Smooth muscle cell of the coronary artery (primary cell): Measurements from ENCODE around the gene SETD1B. TPM values are rescaled to one million over a fixed set of nuclear protein-coding genes. Genes with fewer than 3 reads are reported as not detected.

ENCODE experiments used
- total RNA-seq: library from RNA; depleted of rRNA; stranded (reverse); fragments of >200 nt; gene quantifications from 2 replicates; pipeline ENCODE4 v1.2.3, GENCODE V29; 2014; ENCODE audit warnings: low replicate concordance

Gene SETD1B
- total RNA-seq = 1.5 and 1.6 TPM in 2 replicates

GRCh38 chr12:121803861-121804416 is at the start of gene SETD1B:
SETD1B (plus strand) TSS chr12:121804009; CDS start chr12:121804738, 729 bp downstream.

GRCh38 chr12:121793440-121793837 is 10.4 kb upstream of the SETD1B start, which contains the start of gene RHOF:
RHOF (minus strand) TSS chr12:121793688; CDS start chr12:121793633, 55 bp downstream.

GRCh38 chr12:121858662-121859572 is 55.1 kb downstream of the SETD1B start, which contains the start of gene HPD:
HPD (minus strand) TSS chr12:121858859; CDS start chr12:121858823, 36 bp downstream.

Other genes starting within 250 kb of the SETD1B start
- gene KDM2B, start 223.0 kb upstream of the SETD1B start, total RNA-seq = 20.4 and 22.3 TPM in 2 replicates
- 4.1 and 5.2 TPM in 2 replicates for gene ORAI1, start 177.5 kb upstream of the SETD1B start, total RNA-seq
- gene MORN3, start 134.4 kb upstream of the SETD1B start, total RNA-seq = 1.1 and 2.0 TPM in 2 replicates
- gene TMEM120B, start 91.3 kb upstream of the SETD1B start, total RNA-seq = 8.2 and 9.2 TPM in 2 replicates
- 0.82 and 2.4 TPM in 2 replicates for gene RHOF, start 10.3 kb upstream of the SETD1B start, total RNA-seq
- 0.15 and 1.1 TPM in 2 replicates for gene HPD, start 54.9 kb downstream of the SETD1B start, total RNA-seq
- gene PSMD9, start 84.8 kb downstream of the SETD1B start, total RNA-seq = 122 and 150 TPM in 2 replicates
- 1.5 and 2.3 TPM in 2 replicates for gene CFAP251, start 114.6 kb downstream of the SETD1B start, total RNA-seq
- gene BCL7A, start 217.9 kb downstream of the SETD1B start, total RNA-seq = 4.8 and 5.0 TPM in 2 replicates